HG03196 (cell line): ENCODE results near the gene SKIC3.

ENCODE experiments used
- ATAC-seq: cut with Tn5 transposase; IDR thresholded peaks from one replicate; pipeline ENCODE4 v1.9.1; 2021; ENCODE audit not compliant: unreplicated experiment

The SKIC3 gene

DNA sequence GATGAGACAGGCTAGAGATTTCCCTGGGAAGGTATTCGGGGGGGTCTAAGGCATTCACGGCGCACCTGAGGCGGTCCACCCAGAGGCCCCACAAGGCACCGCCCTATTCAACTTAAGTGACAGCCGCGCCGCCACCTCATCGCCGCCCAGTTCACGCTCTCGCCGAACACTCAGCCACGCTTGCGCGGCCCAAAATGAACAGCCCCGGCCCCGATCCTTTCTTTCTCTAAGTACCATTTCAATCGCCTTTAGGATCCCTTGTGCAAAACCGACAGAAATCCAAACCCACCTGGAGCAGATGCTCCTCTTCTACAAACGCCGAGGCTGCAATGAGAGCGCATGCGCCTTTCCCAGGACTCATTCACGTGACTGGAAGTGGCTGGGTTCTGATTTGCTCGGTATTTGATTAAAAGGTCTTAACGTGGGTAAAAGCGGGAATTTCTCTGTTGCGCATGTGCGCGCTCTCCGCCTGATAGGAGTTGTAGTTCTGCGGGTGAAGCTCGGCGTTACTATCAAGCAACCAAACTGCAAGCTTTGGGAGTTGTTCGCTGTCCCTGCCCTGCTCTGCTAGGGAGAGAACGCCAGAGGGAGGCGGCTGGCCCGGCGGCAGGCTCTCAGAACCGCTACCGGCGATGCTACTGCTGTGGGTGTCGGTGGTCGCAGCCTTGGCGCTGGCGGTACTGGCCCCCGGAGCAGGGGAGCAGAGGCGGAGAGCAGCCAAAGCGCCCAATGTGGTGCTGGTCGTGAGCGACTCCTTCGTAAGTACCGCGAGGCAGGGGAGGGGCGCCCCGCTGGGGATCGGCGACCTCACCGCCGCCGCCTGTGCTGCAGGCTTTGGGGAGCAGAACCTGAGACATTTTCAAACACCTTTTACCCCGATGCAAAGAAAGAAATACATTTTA is at the start of gene SKIC3, which contains the start of gene ARSK:
Gene SKIC3 (minus strand): TSS at position 331 of the 902 bp plus-strand sequence. CDS start 7,827 bp downstream, outside the sequence.
Gene ARSK (plus strand): TSS at position 455 of the 902 bp plus-strand sequence. CDS start 178 bp downstream, at position 633.
- peak; percentile 91 for ATAC-seq

DNA sequence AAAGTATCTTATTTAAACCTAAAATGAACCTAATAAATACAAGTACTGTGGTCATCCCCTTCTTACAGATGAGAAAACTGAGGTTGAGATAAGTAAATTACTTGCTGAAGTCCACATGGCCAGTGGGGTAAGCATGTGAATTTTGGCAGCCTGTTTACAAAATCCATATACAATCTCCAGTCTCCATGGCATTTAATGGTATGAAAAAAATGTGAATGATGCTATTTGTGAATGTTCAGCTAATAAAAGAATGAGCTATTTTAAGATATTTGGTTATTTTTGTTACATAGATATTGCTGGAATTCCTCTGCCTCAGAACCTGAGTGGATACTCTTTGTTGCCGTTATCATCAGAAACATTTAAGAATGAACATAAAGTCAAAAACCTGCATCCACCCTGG is 45.8 kb upstream of the SKIC3 start:
- ATAC-seq, result no peak

DNA sequence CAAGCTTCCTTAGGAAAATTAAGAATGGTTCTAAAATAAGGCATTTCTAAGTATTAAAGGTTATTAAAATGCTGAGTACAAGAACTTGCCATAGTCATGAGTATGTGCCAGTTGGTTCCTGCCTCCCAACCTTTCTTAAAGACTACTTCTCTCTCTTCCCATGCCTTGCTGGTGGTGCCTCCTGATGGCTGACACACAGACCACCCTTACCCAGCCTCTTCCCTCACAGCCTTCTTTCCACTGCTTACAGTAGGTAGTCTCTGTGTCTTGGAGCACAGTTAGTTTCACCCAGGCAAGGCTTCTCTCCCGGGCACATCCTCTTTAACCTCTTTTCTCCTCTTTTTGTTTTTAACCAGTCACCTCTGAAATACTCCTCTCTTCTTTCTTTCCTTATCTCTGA is 44.5 kb upstream of the SKIC3 start:
- ATAC-seq, result no peak

DNA sequence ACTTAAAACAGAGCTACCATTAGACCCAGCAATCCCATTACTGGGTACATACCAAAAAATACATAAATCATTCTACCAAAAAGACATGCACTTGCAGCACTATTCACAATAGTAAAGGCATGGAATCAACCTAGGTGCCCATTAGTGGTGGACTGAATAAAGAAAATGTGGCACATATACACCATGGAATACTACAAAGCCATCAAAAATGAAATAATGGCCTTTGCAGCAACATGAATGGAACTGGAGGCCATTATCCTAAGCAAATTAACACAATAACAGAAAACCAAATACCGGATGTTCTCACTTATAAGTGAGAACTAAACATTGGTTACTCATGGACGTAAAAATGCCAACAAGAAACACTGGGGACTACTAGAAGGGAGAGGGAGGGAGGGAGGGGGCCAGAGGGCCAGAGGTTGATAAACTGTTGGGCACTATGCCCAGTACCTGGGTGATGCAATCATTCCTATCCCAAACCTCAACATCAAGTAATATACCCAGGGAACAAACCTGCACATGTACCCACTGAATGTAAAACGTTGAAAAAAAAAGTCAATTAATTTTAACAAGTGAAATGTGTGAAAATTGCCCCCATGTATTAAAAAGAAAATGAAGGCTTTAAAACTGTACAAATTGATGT is 40.6 kb upstream of the SKIC3 start:
- ATAC-seq, result no peak

DNA sequence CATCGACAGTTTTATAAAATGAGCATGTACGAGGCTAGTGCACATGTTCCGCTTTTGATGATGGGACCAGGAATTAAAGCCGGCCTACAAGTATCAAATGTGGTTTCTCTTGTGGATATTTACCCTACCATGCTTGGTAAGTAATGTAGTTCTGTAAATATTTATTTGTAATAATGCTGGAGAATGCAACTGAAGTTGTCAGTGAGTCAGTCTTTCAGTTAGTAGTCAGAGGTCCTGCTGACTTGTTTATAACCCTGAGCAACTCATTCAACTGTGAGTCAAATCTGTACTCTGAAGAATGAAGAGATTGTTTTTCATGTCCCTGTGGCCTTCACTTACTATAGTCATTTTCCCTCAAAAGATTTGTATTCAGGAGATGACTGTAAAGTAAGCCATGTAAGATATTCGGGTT is 36.7 kb upstream of the SKIC3 start:
- ATAC-seq, result peak; percentile 89

DNA sequence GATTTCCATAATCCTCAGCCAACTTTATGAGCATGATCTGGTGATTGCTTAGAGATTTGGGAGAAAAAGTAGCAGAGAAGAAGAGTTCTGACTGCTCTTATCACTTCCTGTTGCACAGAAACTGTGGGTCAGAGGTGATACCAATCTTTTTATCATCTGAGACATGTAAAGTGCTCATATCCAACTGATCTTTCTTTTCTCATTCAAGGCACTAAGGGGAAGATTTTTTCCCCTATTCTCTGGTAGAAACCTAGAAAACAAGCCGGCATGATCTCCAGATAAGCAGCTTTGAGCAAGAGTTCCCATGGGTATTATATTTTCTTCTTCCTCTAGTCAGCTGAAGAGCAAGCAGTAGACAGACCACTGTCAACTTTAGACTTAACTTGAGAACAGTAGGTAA is 36.1 kb upstream of the SKIC3 start:
- ATAC-seq, result no peak

DNA sequence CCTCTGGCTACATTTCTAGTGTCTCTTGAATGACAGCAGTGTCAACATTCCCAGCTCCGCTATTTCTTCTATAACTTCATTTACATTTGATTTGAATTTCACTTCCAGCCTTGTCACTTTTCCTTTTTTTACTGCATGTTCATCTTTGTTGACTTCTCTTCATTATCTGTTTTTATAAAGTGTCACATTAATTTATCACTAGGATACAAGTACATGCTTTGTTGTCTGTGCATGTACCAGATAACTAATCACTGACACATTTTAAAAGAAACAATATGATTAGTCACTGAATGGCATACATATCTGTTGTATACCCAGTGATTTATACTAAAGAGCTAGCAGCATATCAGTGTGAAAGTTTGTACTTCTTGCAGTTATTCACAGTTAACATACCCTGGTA is 29.2 kb upstream of the SKIC3 start:
- no peak for ATAC-seq

DNA sequence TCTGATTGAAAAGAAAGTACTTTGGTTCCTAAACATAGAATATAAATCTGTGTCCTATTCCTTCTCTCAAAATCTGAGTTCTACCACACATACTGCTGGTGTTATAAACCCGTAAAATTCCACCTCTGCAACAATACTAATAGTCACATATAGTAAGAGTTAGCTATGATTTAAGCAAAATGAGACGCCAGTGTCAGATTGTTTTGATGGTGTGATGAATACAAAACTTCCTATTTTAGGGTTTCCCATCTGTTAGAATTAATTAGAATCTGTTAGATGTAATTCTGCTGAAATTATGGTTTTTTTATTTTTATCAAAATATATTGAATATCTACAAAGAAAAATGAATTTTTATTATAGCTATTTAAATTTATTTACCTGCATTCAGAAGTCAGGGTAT is 26.8 kb upstream of the SKIC3 start:
- ATAC-seq, result no peak

DNA sequence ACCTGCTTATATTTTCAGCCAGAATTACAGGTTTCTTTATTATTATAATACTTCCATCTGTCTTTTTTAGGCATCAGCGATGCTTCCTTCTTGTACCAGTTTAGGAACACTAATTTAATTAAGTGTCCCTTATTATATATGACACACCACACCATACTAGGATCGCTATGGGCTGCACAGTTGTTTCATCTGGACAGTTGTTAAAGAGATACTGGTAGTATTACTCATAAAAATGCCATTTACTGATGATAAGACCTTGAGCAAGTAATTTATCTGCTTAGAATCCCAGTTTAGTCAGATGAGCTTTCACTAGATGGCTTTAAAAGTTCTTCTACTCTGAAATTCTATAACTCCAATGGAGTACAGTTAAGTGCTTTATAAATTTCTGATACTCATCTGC is 17.2 kb upstream of the SKIC3 start:
- no peak for ATAC-seq

DNA sequence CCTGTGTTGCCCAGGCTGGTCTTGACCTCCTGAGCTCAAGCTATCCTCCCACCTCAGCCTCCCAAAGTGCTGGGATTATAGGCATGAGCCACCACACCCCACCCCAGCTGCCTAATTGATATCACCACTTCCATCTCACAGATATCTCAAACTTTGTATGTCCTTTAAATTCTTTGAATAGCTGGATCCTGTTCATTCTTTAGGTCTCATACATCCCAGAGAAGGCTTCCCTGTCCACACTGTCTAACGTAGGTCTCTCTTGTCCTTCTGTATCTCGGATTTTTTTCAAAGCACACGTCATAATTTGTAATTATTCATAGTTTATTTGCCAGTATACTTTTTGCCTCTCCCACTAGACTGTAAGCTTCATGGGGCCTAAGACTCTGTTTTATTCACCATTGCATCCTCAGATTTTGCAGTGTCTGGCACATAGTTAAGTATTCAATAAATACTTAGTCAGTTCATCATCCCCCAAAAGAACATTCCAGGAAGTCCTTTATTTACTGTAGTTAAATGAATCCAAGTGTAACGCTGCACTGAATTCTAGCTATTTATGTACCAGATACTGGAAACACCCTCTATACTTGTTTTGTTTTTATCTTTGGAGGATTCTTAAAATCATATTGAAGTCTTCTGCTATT is 10.6 kb upstream of the SKIC3 start:
- ATAC-seq, result no peak

DNA sequence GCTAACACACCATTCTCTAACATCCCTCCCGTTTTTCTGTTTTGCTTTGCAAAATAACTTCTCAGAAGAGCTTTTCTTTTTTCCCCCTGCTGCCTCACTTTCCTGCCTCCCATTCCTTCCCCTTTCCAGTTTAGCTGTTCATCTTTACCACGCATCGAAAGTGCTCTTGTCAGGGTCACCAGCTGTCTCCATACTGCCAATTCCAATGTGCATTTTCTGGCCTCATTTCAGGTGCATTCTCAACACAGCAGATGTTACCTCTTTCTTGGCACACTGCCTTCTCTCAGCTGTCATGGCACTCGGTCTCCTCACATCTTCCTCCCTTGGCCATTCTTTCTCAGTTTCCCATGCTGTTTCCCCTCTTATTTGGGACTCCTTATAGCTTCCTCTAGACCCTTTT is 9.7 kb upstream of the SKIC3 start:
- ATAC-seq, result no peak

DNA sequence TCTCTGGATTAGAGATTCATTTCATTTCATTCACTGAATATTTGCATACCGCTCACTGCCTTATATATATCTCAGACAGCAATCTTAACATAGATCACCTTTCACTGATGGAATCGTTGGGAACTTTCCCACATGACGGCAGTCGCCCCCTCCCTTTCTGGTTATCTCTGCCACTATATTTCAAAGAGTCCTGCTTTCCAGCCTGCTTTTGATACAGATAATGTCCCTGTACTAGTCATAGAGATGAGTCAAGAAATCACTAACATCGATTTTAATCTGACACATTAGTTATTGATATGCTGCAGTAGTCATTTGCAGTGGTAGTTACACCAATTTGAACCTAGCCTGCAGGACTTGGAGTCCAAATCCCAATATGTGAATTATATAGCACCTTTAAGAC is 8.6 kb upstream of the SKIC3 start:
- no peak for ATAC-seq

DNA sequence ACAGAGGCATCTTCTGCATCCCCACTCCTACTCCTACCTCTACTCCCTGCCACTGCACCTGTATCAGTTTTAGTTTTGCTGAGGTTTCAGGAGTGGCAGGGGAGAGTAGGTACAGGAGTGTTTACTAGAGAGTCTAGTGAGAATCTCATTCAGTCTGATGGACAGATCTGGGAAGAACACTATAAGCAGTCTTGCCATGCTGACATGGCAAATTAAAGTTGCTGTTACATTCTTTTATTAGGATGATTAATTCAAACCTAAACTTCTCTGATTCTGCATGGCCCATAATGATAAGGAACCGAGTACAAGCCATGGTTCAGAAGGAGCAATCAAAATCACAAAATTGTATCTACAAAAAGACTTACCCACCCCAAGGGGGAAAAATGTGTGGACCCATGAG is 7.5 kb upstream of the SKIC3 start:
- ATAC-seq, result no peak

DNA sequence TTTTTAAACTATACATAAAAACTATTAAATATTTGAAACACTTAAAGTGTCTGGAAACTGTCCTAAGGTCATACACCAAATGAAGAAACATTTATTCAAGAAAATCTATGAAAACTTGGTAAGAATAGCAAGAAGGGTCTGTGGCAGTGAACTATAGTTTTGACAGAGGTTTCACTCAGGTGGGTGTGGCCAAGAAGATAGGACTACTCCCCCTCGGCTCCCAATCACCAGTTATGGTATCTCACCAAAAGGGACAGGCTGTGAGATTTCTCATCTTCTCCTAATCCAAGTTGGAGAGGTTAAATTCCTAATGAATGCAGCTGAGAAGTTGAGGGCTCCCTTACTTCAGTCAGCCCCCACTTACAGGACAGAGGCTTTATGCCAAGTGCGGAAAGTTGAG is 3.1 kb upstream of the SKIC3 start:
- no peak for ATAC-seq

DNA sequence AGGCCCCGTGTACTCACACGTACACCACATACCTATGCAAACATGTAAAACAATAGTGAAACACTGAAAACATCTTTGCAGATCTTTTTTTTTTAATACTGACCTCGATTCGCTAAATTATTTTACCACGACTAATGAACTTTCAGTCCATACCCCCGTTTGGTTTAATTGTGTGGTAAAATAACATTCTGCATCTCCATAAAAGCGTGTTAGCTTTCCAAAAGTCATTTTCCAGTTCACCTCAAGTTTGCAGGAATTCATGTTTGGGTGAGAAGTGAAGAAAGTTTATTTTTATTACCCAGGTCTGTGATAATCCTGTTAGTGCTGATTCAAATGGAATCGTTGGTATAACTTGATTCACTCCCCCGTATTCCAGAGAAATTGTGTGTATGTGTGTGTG is 776 bp upstream of the SKIC3 start:
- no peak for ATAC-seq

DNA sequence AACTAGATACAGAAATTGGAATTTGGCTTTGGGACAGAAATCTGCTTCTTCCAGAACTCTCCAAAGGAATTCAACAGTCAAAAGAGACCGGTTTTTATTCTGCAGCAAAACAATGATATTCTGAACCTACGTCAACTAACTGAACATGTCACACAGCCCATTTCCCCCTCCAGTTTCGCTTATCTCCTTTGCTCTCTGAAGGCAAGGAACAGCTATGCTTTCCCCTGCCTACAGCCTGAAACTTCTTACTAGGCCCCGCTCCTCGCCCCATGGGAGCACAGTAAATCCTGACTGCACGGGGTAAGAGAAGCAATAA is 488 bp downstream of the SKIC3 start:
- peak; percentile 28 for ATAC-seq

DNA sequence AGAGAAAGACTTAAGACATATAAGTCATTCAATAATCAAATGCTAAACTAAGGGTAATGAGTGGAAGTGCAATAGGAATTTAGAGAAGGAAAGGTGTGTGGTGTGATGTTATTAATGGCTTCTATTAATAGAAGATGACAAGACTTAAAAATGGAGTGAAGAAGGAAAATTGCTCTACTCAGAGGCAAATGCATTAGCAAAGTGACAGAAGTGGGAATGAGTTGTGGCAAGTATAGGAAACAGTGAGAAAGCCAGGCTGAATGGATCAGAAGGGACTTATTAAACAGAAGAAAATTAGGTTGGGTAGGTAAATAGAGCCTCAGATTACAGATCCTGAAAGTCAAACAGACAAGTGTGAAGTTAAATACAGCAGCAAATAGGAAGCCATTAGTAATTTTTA is 5.7 kb downstream of the SKIC3 start:
- ATAC-seq, result no peak

DNA sequence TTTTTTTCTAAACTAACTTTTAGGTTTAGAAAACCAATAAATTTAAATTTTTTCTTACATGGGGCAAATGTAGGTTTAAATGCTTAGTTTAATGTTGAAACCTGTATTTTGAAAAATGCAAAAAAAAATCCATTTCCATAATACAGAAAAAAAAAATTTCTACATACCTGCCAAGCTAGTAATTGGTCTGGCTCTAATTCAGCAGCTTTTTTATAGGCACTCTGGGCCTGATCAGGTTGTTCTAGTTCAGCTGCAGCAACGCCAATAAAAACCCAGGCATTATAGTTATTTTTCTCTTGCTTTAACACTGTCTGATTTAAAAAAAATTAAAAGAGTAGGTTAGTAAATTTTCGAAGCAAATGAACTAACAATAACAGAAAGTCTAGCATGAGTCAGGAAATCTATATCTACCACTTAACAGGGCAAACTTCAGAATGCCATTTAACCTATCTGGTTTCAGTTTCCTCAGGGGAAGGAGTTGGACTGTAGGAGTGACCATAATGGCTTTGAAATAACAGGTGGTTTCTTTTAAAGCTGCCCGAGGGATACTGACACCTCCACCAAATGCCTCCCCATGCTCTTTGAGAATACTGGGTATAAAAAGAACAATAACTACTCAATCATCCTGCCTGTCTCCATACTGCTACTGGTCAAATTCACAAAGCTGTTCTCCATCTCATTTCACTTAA is 11.6 kb downstream of the SKIC3 start:
- ATAC-seq, result no peak

DNA sequence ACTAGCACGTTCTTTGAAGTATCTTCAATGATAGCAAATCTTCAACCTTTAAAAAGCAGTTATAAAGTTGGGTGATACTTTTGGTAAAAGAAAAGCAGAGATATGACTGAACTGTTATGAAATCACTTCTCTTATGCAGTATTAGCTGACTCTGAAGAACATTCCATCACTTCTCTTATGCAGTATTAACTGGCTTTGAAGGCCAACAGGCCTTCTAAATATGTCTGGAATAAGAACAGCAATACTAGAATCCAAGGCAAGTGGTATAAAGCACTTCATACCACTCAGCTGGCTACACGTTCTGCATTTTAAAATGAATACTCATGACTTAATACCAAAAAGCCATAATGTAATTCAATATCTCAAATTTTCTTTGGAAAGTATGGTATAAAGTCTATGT is 17.3 kb downstream of the SKIC3 start:
- no peak for ATAC-seq

DNA sequence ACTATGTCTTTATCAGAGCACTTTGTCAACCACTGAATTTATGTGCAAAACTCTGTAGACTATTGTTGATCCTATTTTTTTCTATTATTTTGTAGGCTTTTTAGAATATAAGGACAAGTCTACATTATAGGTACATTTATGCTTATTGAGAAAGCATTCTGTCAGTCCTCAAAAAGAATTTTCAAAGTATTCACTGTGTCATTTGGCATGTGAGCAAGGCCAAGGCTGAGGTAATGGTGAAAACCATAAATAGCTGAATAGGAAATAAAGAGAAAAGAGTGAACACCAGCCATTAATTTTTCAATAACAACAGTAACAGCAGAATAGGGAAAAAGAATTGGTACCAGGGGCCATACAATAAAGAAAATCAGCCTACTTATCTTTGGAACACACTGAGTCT is 21.0 kb downstream of the SKIC3 start:
- no peak for ATAC-seq

DNA sequence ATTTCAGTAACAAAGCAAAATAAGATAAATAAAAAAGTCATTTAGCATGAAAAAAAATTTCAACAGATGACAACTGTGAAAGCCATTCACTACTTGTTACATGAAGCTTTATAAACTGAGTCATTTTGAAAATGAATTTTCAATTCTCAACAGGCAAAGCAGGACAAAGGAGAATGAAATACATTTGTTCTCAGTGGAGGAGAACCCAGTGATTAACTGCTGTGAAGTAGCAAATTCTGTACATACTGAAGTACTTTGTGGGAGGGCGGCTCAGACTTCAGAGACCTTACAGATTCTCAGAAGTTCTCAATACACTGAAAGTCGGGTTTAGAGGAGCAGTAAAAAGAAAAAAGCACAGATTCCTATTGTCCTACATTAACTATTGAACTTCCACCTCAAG is 21.7 kb downstream of the SKIC3 start:
- ATAC-seq, result no peak
